Stomach smooth muscle (tissue), 2 donors: ENCODE results near the gene NAV2.

Source experiments
- H3K27ac ChIP-seq: one replicate; pipeline ENCODE4 v1.7.0; 2013; ENCODE audit warnings: mild to moderate bottlenecking, low read length, inconsistent platforms
- H3K27me3 ChIP-seq, 2 donors: one replicate each; pipeline ENCODE4 v1.7.0; 2013; ENCODE audit warnings: low read length in 2 of 2; ENCODE audit not compliant: insufficient read depth in 2 of 2, control insufficient read depth in 1 of 2
- H3K36me3 ChIP-seq, 2 donors: one replicate each; pipeline ENCODE4 v1.7.0; 2013; ENCODE audit warnings: low read length in 2 of 2; ENCODE audit not compliant: control insufficient read depth in 2 of 2, insufficient read depth in 2 of 2
- H3K4me1 ChIP-seq: one replicate; pipeline ENCODE4 v1.7.0; 2013; ENCODE audit warnings: low read length; ENCODE audit not compliant: control insufficient read depth, insufficient read depth
- H3K4me3 ChIP-seq, 2 donors: one replicate each; pipeline ENCODE4 v1.7.0; 2013; ENCODE audit warnings: low read length in 2 of 2
- H3K9ac ChIP-seq, 2 donors: one replicate each; pipeline ENCODE4 v1.7.0; 2013; ENCODE audit warnings: low read length in 2 of 2, mild to moderate bottlenecking in 1 of 2
- H3K9me3 ChIP-seq, 2 donors: one replicate each; pipeline ENCODE4 v1.7.0; 2013; ENCODE audit warnings: low read length in 2 of 2; ENCODE audit not compliant: control insufficient read depth in 2 of 2
- donor health status: healthy.
- donor health status: Pancreatic carcinoma.

NAV2 gene

DNA sequence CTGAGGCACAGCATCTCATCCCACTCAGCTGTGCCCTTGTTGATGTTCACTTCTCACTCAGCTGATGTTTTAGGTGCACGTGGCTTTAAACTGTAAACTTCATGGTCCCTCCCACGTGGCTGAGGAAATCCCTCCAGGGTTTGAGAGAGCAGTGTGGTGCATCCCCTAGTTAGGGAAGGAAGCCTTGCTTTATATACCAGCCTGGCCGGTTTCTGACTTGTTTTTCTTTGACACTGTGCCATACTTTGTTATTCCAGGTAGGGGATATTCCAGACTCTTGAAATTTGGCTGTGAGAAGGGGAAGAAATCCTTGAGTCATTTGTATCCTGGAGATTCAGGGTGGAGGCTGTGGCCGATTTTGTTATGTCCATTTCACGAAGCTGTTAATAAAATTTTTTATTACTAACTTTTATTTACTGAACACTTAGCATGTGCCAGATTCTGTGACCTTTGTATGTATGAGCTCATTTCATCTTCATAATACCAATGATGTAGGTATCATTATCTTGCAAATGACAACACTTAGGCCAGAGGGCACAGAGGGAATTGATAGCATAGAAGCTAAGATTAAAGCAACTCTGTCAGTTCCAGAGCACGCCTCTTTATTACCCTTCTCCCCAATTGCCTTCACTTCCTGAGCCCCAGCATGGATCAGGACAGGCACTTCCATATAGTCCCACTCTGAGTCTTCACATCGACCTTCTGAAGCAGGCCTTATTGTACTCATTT is 116.6 kb downstream of the NAV2 start:
- Histone ChIP-seq H3K27me3 (no peaks in the 10 kb centered on the region), H3K9me3 (no peaks in the 10 kb centered on the region), H3K9ac (no peak overlapping the region), H3K27ac (no peak overlapping the region), H3K4me1 (peaks cover 9% of the 10 kb centered on the region), H3K36me3 (peaks cover 16 to 20% of the 10 kb centered on the region in 2 donors), H3K4me3 (no peak overlapping the region)

- H3K27ac ChIP-seq, result no peak overlapping the region
Observed at GRCh38 chr11:19832086-19832750, 119.6 kb downstream of the NAV2 start.

DNA sequence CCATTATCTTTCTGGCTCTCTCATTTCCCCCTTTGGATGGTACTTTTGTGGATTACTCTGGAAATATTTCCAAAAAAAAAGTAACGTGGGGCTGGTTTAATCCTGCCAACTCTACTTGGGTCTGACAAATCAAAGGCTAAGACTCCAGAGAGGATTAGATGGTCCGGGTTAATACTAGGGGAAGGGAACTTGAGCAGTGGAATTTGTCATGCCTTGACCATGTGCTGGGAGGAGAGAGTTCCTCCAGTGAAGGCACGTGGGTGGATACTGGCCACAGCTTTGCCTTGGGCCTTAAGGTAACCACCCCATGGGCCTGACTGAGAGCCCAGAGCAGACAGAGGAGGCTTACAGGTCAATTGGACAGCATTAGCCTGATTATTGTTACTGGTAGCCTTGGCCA is 120.3 kb downstream of the NAV2 start:
- no peak overlapping the region for H3K4me3 ChIP-seq
- no peak overlapping the region for H3K9ac ChIP-seq
- no peak overlapping the region for H3K27ac ChIP-seq
- H3K27me3 ChIP-seq, result no peaks in the 10 kb centered on the region
- no peaks in the 10 kb centered on the region for H3K4me1 ChIP-seq
- no peaks in the 10 kb centered on the region for H3K9me3 ChIP-seq
- peaks cover 29 to 33% of the 10 kb centered on the region in 2 donors for H3K36me3 ChIP-seq

More at GRCh38 chr11:19832086-19832750, 119.6 kb downstream of the NAV2 start:
- no peaks in the 10 kb centered on the region for H3K9me3 ChIP-seq
- peaks cover 2% of the 10 kb centered on the region for H3K4me1 ChIP-seq
- H3K36me3 ChIP-seq, result peaks cover 26 to 33% of the 10 kb centered on the region in 2 donors
- H3K4me3 ChIP-seq, result no peak overlapping the region
- no peak overlapping the region for H3K9ac ChIP-seq
- no peaks in the 10 kb centered on the region for H3K27me3 ChIP-seq

DNA sequence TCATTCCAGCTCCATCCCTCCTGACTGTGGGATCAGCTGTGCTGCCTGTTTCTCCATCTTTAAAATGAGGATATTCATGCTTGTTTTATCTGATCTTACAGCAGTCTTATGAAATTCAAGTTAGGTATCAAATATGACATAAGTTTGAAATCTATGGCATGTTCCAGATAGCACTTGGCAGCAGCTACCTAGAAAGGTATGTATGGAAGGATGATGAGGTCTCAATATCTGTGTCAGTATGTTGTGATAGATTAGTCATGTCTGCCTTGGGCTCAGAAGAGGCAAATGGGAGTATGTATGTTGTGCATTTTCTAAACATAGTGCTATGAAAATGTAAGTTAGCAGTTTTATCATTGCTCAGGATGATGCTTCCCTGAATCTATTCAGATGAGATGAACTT is 122.1 kb downstream of the NAV2 start:
- Histone ChIP-seq H3K4me1 (peaks cover 10% of the 10 kb centered on the region), H3K27ac (no peak overlapping the region), H3K9ac (no peak overlapping the region), H3K27me3 (no peaks in the 10 kb centered on the region), H3K36me3 (peaks cover 29 to 35% of the 10 kb centered on the region in 2 donors), H3K4me3 (no peak overlapping the region), H3K9me3 (no peaks in the 10 kb centered on the region)

DNA sequence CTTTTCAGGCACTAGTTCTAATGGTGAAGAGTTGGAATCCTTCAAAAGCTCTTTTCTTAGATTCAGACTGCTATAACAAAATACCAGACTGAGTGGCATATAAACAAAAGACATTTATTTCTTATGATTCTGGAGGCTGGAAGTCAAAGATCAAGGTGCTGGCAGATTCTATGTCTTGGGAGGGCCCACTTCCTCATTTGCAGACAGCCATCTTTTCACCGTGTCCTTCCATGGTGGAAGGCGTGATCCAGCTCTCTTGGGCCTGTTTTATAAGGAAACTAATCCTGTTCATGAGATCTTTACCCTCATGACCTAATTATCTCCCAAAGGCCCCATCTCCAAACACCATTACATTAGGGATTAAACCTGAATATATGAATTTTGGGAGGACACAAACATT is 124.0 kb downstream of the NAV2 start:
- Histone ChIP-seq H3K4me1 (peaks cover 10% of the 10 kb centered on the region), H3K9me3 (no peaks in the 10 kb centered on the region), H3K27ac (no peak overlapping the region), H3K4me3 (no peak overlapping the region), H3K27me3 (no peaks in the 10 kb centered on the region), H3K36me3 (peaks cover 29 to 35% of the 10 kb centered on the region in 2 donors), H3K9ac (no peak overlapping the region)

GRCh38 chr11:19838994-19839768 is 126.5 kb downstream of the NAV2 start:
- no peak overlapping the region for H3K4me3 ChIP-seq
- peaks cover 17% of the 10 kb centered on the region for H3K4me1 ChIP-seq
- H3K9me3 ChIP-seq, result no peaks in the 10 kb centered on the region
- no peak overlapping the region for H3K27ac ChIP-seq
- no peaks in the 10 kb centered on the region for H3K27me3 ChIP-seq
- H3K9ac ChIP-seq, result no peak overlapping the region
- H3K36me3 ChIP-seq, result peaks cover 13 to 16% of the 10 kb centered on the region in 2 donors

- H3K27ac ChIP-seq, result no peak overlapping the region
- H3K36me3 ChIP-seq, result peaks cover 4 to 7% of the 10 kb centered on the region in 2 donors
- H3K4me3 ChIP-seq, result no peak overlapping the region
- H3K9ac ChIP-seq, result no peak overlapping the region
- H3K27me3 ChIP-seq, result no peaks in the 10 kb centered on the region
- peaks cover 20% of the 10 kb centered on the region for H3K4me1 ChIP-seq
- no peaks in the 10 kb centered on the region for H3K9me3 ChIP-seq
Observed at GRCh38 chr11:19840961-19841360, 128.3 kb downstream of the NAV2 start.

DNA sequence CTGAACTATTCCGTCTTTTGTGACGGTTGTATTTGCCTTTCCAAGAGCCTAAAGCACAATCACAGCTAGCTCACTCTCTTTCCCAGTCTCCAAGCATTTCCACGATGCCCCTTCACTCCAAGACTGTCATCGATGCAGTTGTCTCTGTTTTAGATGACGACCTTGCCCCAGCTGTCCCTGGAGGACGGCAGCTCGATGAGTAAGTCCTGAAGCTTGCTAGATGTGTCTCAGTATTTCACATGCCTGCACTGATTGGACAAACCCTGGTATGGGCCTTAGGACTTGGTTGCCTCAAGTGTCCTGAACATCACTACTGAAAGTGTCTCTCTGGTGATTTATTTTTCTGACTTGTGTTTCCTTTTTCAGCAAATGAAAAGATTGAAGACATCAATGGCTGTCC is 129.9 kb downstream of the NAV2 start:
- no peak overlapping the region for H3K4me3 ChIP-seq
- peaks cover 31% of the 10 kb centered on the region for H3K4me1 ChIP-seq
- no peaks in the 10 kb centered on the region for H3K9me3 ChIP-seq
- no peak overlapping the region for H3K9ac ChIP-seq
- H3K36me3 ChIP-seq, result peaks cover 2 to 7% of the 10 kb centered on the region in 2 donors
- no peak overlapping the region for H3K27ac ChIP-seq
- no peaks in the 10 kb centered on the region for H3K27me3 ChIP-seq

DNA sequence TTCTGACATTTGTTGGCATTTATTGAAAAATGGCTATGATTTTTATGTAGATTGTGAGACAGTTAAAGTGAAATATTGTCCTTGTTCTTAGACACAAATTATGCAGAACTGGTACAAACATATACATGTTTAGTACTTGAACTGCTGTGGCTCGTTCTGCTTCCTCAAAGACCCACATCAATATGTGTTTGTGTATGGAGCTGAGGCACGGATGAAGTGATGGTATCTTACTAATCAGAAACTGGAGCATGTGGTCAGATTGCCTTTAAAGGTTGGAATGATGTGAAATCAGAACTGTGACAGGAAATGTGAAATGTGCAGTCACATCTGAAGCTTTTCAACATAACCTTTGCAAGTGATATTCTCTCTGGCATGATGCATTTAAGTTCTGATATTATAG is 130.4 kb downstream of the NAV2 start:
- peaks cover 0 to 7% of the 10 kb centered on the region in 2 donors for H3K36me3 ChIP-seq

DNA sequence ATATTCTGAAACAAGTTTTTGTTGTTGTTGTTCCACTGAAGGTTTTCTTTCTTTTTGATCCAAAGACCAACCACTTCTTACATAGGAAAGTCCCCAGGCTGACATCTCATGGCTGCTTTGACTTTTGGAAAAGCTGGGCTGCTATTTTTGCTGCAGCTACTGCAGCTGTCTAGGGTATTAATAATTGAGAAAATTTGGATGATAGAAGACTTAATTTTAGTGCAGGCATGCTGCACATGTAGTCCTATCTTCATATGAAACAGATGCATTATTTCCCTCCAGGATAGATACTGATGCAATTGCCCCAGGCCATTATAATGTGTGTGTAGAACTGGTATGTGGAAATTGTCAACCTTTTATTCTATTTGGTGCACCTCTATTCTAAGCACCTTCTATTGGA is 131.4 kb downstream of the NAV2 start:
- no peak overlapping the region for H3K9ac ChIP-seq
- peaks cover 30% of the 10 kb centered on the region for H3K4me1 ChIP-seq
- H3K36me3 ChIP-seq, result peaks cover 0 to 6% of the 10 kb centered on the region in 2 donors
- H3K27ac ChIP-seq, result no peak overlapping the region
- H3K27me3 ChIP-seq, result no peaks in the 10 kb centered on the region
- no peaks in the 10 kb centered on the region for H3K9me3 ChIP-seq
- H3K4me3 ChIP-seq, result no peak overlapping the region

More for the DNA sequence above, 130.4 kb downstream of the NAV2 start:
- Histone ChIP-seq H3K9me3 (no peaks in the 10 kb centered on the region), H3K4me1 (peaks cover 35% of the 10 kb centered on the region), H3K4me3 (no peak overlapping the region), H3K9ac (no peak overlapping the region), H3K27me3 (no peaks in the 10 kb centered on the region), H3K27ac (no peak overlapping the region)
